Chondrocyte (in vitro differentiated cells): ENCODE measurements around the gene FBLIM1. TPM values are rescaled to one million over a fixed set of nuclear protein-coding genes. Genes with fewer than 3 reads are reported as not detected.

Experiments
- DNase-seq: peaks from one replicate; pipeline ENCODE4 v3.0.0; 2021; ENCODE audit warnings: mixed read lengths, low spot score
- H3K27ac Mint-ChIP-seq: one replicate; pipeline ENCODE4 v1.8.0; 2021; ENCODE audit warnings: mild to moderate bottlenecking, moderate library complexity, mixed read lengths; ENCODE audit not compliant: unreplicated experiment
- H3K27me3 Mint-ChIP-seq: 2 replicates; pipeline ENCODE4 v1.8.0; 2021; ENCODE audit warnings: low read depth, mixed read lengths
- H3K36me3 Mint-ChIP-seq: 2 replicates; pipeline ENCODE4 v1.8.0; 2021; ENCODE audit warnings: low read depth, mixed read lengths
- H3K4me1 Mint-ChIP-seq: 2 replicates; pipeline ENCODE4 v1.8.0; 2021; ENCODE audit warnings: low read depth, mild to moderate bottlenecking, mixed read lengths
- H3K4me3 Mint-ChIP-seq: one replicate; pipeline ENCODE4 v1.8.0; 2021; ENCODE audit warnings: mild to moderate bottlenecking, moderate library complexity, mixed read lengths; ENCODE audit not compliant: unreplicated experiment
- H3K9me3 Mint-ChIP-seq: 2 replicates; pipeline ENCODE4 v1.8.0; 2021; ENCODE audit warnings: low read depth, mixed read lengths
- CTCF ChIP-seq: fragments of 200-600 bp; sonication (generic); IDR thresholded peaks from 2 replicates; pipeline ENCODE4 v1.5.0; 2021; ENCODE audit warnings: antibody characterized with exemption, mild to moderate bottlenecking, moderate library complexity
- total RNA-seq: library from RNA; stranded (reverse); gene quantifications from 3 replicates; pipeline ENCODE4 v1.2.1, GENCODE V29; 2021

Gene FBLIM1
- total RNA-seq, 1 donor from 2014 or later = 492 TPM

GRCh38 chr1:15756143-15757015 is 2.2 kb upstream of the FBLIM1 start:
- Mint-ChIP-seq H3K27me3 (no peaks in the 10 kb centered on the region), H3K4me1 (peaks cover 45% of the 10 kb centered on the region), H3K9me3 (no peaks in the 10 kb centered on the region), H3K27ac (peak overlapping the region; percentile 61), H3K4me3 (no peak overlapping the region), H3K36me3 (peaks cover 2% of the 10 kb centered on the region)
- peak; percentile 88 for DNase-seq
- no peak for TF ChIP-seq CTCF

- peaks cover 47% of the 10 kb centered on the region for H3K4me1 Mint-ChIP-seq
- H3K27ac Mint-ChIP-seq = peak overlapping the region; percentile 82
- H3K4me3 Mint-ChIP-seq = peak overlapping the region; percentile 83
- no peak for DNase-seq
- TF ChIP-seq CTCF = no peak
- no peaks in the 10 kb centered on the region for H3K27me3 Mint-ChIP-seq
- H3K36me3 Mint-ChIP-seq = peaks cover 5% of the 10 kb centered on the region
- no peaks in the 10 kb centered on the region for H3K9me3 Mint-ChIP-seq
Observed at GRCh38 chr1:15757016-15757543, 1.5 kb upstream of the FBLIM1 start.

- no peaks in the 10 kb centered on the region for H3K27me3 Mint-ChIP-seq
- DNase-seq = no peak
- H3K4me1 Mint-ChIP-seq = peaks cover 54% of the 10 kb centered on the region
- H3K9me3 Mint-ChIP-seq = no peaks in the 10 kb centered on the region
- peaks cover 8% of the 10 kb centered on the region for H3K36me3 Mint-ChIP-seq
- H3K4me3 Mint-ChIP-seq = peak overlapping the region; percentile 83
- peak overlapping the region; percentile 82 for H3K27ac Mint-ChIP-seq
- TF ChIP-seq CTCF = peak; percentile 10
Observed at GRCh38 chr1:15757575-15758342, 836 bp upstream of the FBLIM1 start.

GRCh38 chr1:15758953-15759661 is 512 bp downstream of the FBLIM1 start:
- Mint-ChIP-seq H3K27ac (peak overlapping the region; percentile 95), H3K4me1 (peaks cover 61% of the 10 kb centered on the region), H3K4me3 (peak overlapping the region; percentile 92), H3K36me3 (peaks cover 13% of the 10 kb centered on the region), H3K27me3 (no peaks in the 10 kb centered on the region), H3K9me3 (no peaks in the 10 kb centered on the region)
- TF ChIP-seq CTCF = peak; percentile 11
- DNase-seq = no peak
